H1 (cell line): ENCODE data around the gene RAB38. TPM values are rescaled to one million over a fixed set of nuclear protein-coding genes. Genes with fewer than 3 reads are reported as not detected.

Source experiments
- HDAC2 ChIP-seq, 2 experiments: fragments of 300-600 bp in 1 of 2; sonication (generic) in 1 of 2; IDR thresholded peaks; 2 replicates each; pipeline ENCODE4 v1.6.1; 2011 to 2012; ENCODE audit warnings: low read depth in 2 of 2, low read length in 2 of 2, mild to moderate bottlenecking in 2 of 2, moderate library complexity in 2 of 2, borderline replicate concordance in 1 of 2, inconsistent platforms in 1 of 2
- KDM4A ChIP-seq: IDR thresholded peaks from one replicate; pipeline ENCODE4 v1.7.1; 2012; ENCODE audit warnings: low read depth, mild to moderate bottlenecking, moderate library complexity, low read length, inconsistent platforms; ENCODE audit not compliant: severe bottlenecking
- RAD21 ChIP-seq, 2 experiments: IDR thresholded peaks in 1 of 2; conservative IDR thresholded peaks in 1 of 2; 2 replicates each; pipeline ENCODE4 v1.6.1; 2011; ENCODE audit warnings: low read depth in 2 of 2, low read length in 2 of 2, improper control_type of control experiment in 1 of 2, inconsistent platforms in 1 of 2, mild to moderate bottlenecking in 1 of 2, moderate library complexity in 1 of 2
- RBBP5 ChIP-seq: IDR thresholded peaks from 2 replicates; pipeline ENCODE4 v1.7.1; 2012; ENCODE audit warnings: low read depth, mild to moderate bottlenecking, inconsistent platforms, low read length, moderate library complexity, borderline replicate concordance
- SP1 ChIP-seq: IDR thresholded peaks from 2 replicates; pipeline ENCODE4 v1.6.1; 2011; ENCODE audit warnings: low read depth, low read length
- polyA plus RNA-seq, 7 experiments: library from polyadenylated mRNA; depleted of rRNA in 3 of 7; stranded (reverse) in 5 of 7; unstranded in 2 of 7; fragments of >200 nt in 5 of 7; fragments of 200-250 nt in 2 of 7; gene quantifications; 1 replicate in 5 of 7; 2 replicates in 1 of 7; 4 replicates in 1 of 7; pipeline versions ENCODE4 v1.2.1 to v1.2.3, GENCODE V29; 2011 to 2013; ENCODE audit warnings: missing spikeins in 2 of 7, mixed read lengths in 2 of 7
- total RNA-seq: library from RNA; stranded (reverse); fragmentation: NEBNext Ultra II Directional; extraction: Animal tissue kit (Norgen Biotek cat#: 25700); gene quantifications from 2 replicates; pipeline ENCODE4 v1.2.1, GENCODE V29; 2021

RAB38 gene
- total and polyA plus RNA-seq, 2 of the 8 experiments (the other 6 are each of a cell fraction or from before 2014, with no cell fraction given) = 15.4 to 16.5 TPM

GRCh38 chr11:88151709-88152265, 23.5 kb downstream of the RAB38 start (continued):
- TF ChIP-seq RAD21 (IDR thresholded peaks at IDR 0.05 in 1 of 2, conservative IDR thresholded peaks at IDR 0.05 in 1 of 2; ENCODE audit: low read depth in 2 of 2, low read length in 2 of 2) (no peak), SP1 (no peak), KDM4A (no peak), RBBP5 (no peak), HDAC2 (IDR thresholded peaks at IDR 0.05; ENCODE audit: borderline replicate concordance in 1 of 2, low read depth in 2 of 2, low read length in 2 of 2) (no peak)
